ENCODE measurements around the gene KCNG2. TPM values are rescaled to one million over a fixed set of nuclear protein-coding genes. Genes with fewer than 3 reads are reported as not detected.

KCNG2 gene
- total and polyA plus RNA-seq, 10 of the 15 experiments (the other 5 are each of a cell fraction or from before 2014, with no cell fraction given): 0.20 to 0.23 TPM; not detected in 8

DNA sequence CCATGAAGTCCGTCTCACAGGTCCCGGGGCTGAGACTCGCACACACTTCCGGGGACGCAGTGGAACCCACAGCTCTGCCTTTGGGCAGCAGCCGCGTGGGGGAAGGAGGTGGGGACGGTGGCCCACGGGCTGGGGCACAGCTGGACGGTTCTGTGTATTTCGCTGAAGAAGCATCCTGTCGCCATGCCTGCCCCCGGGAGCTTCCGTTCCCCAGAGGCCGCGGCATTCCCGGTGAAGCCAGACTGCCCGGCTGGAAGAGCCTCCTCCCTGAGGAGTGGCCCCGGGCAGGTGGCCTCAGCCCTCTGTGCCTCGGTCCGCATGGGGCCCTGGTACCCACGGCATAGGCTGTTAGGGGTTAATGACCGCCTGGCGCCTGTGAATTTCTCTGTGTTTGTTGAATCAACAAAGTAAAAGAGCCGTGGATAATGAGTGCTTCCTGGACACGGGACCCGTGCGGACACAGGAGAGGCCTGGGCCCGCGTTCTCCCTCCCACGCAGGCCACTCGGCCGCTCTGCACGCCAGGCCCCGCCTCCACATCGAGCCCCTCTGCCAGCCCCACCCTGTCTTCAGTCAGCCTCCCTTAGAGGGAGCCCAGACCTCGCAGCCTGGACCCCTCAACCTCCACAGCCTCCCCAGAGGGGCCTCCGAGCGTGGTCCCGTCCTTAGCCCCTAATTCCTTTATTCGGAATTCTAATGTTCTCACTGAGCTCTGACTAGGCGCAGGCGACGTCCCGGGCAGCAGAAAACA, 51.0 kb downstream of the KCNG2 start (continued):
- TF ChIP-seq, protein P1, sequence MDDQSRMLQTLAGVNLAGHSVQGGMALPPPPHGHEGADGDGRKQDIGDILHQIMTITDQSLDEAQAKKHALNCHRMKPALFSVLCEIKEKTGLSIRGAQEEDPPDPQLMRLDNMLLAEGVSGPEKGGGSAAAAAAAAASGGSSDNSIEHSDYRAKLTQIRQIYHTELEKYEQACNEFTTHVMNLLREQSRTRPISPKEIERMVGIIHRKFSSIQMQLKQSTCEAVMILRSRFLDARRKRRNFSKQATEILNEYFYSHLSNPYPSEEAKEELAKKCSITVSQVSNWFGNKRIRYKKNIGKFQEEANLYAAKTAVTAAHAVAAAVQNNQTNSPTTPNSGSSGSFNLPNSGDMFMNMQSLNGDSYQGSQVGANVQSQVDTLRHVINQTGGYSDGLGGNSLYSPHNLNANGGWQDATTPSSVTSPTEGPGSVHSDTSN (IDR thresholded peaks at IDR 0.05; ENCODE audit: insufficient replicate concordance, low read depth, low read length): no peak

DNA sequence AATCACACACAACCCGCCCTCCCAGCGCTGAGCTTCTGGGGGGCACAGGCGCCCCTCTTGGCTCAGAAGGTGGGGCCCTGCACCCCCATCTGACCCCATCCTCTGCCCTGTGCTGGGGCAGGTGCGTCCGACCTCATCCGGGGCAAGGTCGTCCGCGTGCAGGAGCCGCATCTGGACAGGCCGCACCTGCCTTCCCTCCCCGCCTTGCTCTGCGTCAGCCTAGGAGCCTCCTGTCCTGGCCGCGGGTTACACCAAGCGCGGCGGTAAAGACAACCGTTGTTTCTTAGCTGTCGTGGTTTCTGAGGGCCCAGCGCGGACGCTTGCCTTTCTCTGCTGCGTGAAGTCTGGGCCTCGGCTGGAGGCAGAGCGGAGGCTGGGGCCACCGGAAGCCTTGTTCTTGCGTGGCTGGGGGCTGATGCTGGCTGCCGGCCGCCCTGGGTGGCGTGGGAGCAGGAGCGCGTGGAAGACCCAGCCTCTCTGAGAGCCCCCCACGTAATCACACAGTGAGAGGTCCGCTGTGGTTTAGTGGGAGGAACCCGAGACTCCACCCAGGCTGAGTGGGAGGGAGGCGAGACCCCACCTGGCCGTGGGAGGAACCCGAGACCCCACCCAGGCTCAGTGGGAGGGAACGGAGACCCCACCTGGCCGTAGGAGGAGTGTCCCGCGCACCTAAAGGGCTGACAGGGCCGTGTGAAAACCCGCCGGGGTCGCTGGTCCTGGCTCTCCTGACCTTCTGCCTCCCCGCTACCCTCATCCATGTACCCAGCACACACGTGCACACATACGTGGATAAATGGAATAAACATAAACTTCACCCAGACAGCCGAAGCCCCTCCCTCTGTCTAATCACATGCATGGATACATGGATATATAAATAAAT, 51.8 kb downstream of the KCNG2 start:
- WGBS (ENCODE audit: insufficient coverage, insufficient replicate concordance, low lambda C conversion rate, missing lambda C conversion rate): 77% methylated on average over 42 of the region's 51 CpGs
- ChIA-PET POLR2A (no interaction called here), SMC1A (ENCODE audit: uncharacterized antibody, unreplicated experiment) (no interaction called here), CTCF (no interaction called here), RAD21 (ENCODE audit: unreplicated experiment) (no interaction called here)
- no peaks in the 10 kb centered on the region for H3K79me2 ChIP-seq (ENCODE audit: control insufficient read depth, insufficient read depth, low read length)
- H4K20me1 ChIP-seq (ENCODE audit: control insufficient read depth, insufficient read depth): no peaks in the 10 kb centered on the region
- no peak overlapping the region for H2AFZ ChIP-seq (ENCODE audit: control insufficient read depth, low read depth, low read length)
- no peak overlapping the region for H3K9ac ChIP-seq (ENCODE audit: control insufficient read depth, insufficient read depth, low read length)
- no peaks in the 10 kb centered on the region for H3K27me3 ChIP-seq (replicated peaks in 1 of 2; ENCODE audit: control insufficient read depth in 2 of 2, insufficient read depth in 2 of 2, low read length in 1 of 2)
- H3K36me3 ChIP-seq (ENCODE audit: control insufficient read depth in 2 of 2, insufficient read depth in 2 of 2, low read length in 1 of 2): no peaks in the 10 kb centered on the region
- TF ChIP-seq NFXL1 (IDR thresholded peaks at IDR 0.05; ENCODE audit: borderline replicate concordance) (no peak), IKZF2 (IDR thresholded peaks at IDR 0.05) (no peak), POLR2AphosphoS5 (IDR thresholded peaks at IDR 0.05; ENCODE audit: low read length) (no peak), RELA (IDR thresholded peaks at IDR 0.05; ENCODE audit: borderline replicate concordance, partially characterized antibody) (no peak), ZNF274 (IDR thresholded peaks at IDR 0.05; ENCODE audit: insufficient read depth, insufficient read length) (no peak), GABPA (IDR thresholded peaks at IDR 0.05; ENCODE audit: low read depth) (no peak), SIN3A (IDR thresholded peaks at IDR 0.05; ENCODE audit: low read depth, low read length) (no peak), POU2F2 (IDR thresholded peaks at IDR 0.05; ENCODE audit: borderline replicate concordance, low read depth, low read length) (no peak), NBN (IDR thresholded peaks at IDR 0.05) (no peak), TBL1XR1 (IDR thresholded peaks at IDR 0.05; ENCODE audit: low read depth, low read length) (no peak), SPI1 (IDR thresholded peaks at IDR 0.05; ENCODE audit: borderline replicate concordance, insufficient read depth, low read depth, low read length) (no peak), ZNF622 (IDR thresholded peaks at IDR 0.05) (no peak), CREM (IDR thresholded peaks at IDR 0.05; ENCODE audit: low read depth) (no peak), NFYA (IDR thresholded peaks at IDR 0.05; ENCODE audit: borderline replicate concordance, low read depth, low read length) (no peak), MYC (IDR thresholded peaks at IDR 0.05; ENCODE audit: insufficient read depth, insufficient read length, insufficient replicate concordance, low read length, severe bottlenecking) (no peak)
- TF ChIP-seq, protein P2, sequence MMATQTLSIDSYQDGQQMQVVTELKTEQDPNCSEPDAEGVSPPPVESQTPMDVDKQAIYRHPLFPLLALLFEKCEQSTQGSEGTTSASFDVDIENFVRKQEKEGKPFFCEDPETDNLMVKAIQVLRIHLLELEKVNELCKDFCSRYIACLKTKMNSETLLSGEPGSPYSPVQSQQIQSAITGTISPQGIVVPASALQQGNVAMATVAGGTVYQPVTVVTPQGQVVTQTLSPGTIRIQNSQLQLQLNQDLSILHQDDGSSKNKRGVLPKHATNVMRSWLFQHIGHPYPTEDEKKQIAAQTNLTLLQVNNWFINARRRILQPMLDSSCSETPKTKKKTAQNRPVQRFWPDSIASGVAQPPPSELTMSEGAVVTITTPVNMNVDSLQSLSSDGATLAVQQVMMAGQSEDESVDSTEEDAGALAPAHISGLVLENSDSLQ (IDR thresholded peaks at IDR 0.05): no peak
- H3K4me1 ChIP-seq (ENCODE audit: control insufficient read depth, insufficient read depth, low read length): peaks cover under 1% of the 10 kb centered on the region
- FAIRE-seq (no peak), ATAC-seq (no peak), DNase-seq (ENCODE audit: low read depth, low spot score) (no peak)
- intact Hi-C loops (cut with micrococcal nuclease; ENCODE audit: unreplicated experiment) (no loop called here), in situ Hi-C loops (cut with MboI) (no loop called here)
- peaks cover 1% of the 10 kb centered on the region; the same call in 1 of the 3 replicates for H3K9me3 ChIP-seq (replicated peaks; ENCODE audit: control insufficient read depth, insufficient read depth, low read length)
- H3K27ac ChIP-seq (ENCODE audit: control insufficient read depth, insufficient read depth): no peak overlapping the region
- H3K4me2 ChIP-seq (ENCODE audit: control insufficient read depth, insufficient read depth): no peak overlapping the region
- H3K4me3 ChIP-seq: no peak overlapping the region
- BruUV-seq (replicated peaks): no TSS peak

Measured in GM12878 (cell line).